Mucosa of rectum (tissue), 2 donors: ENCODE measurements around the gene FAT1.

Experiments used
- H3K27ac ChIP-seq, 2 donors: one replicate each; pipeline ENCODE4 v1.7.0; 2013; ENCODE audit warnings: inconsistent platforms in 2 of 2, low read depth in 2 of 2, low read length in 2 of 2
- H3K27me3 ChIP-seq, 2 donors: one replicate each; pipeline ENCODE4 v1.7.0; 2013; ENCODE audit warnings: low read length in 2 of 2; ENCODE audit not compliant: control insufficient read depth in 2 of 2, insufficient read depth in 2 of 2
- H3K36me3 ChIP-seq, 2 donors: one replicate each; pipeline ENCODE4 v1.7.0; 2013; ENCODE audit warnings: low read length in 2 of 2; ENCODE audit not compliant: control insufficient read depth in 2 of 2, insufficient read depth in 2 of 2
- H3K4me1 ChIP-seq, 2 donors: one replicate each; pipeline ENCODE4 v1.7.0; 2013; ENCODE audit warnings: low read length in 2 of 2, mild to moderate bottlenecking in 1 of 2; ENCODE audit not compliant: control insufficient read depth in 2 of 2, insufficient read depth in 2 of 2
- H3K4me3 ChIP-seq, 2 donors: one replicate each; pipeline ENCODE4 v1.7.0; 2013; ENCODE audit warnings: low read length in 2 of 2
- H3K9ac ChIP-seq, 2 donors: one replicate each; pipeline ENCODE4 v1.7.0; 2013; ENCODE audit warnings: low read length in 2 of 2, low read depth in 1 of 2, mild to moderate bottlenecking in 1 of 2
- H3K9me3 ChIP-seq, 2 donors: one replicate each; pipeline ENCODE4 v1.7.0; 2013; ENCODE audit warnings: low read length in 2 of 2; ENCODE audit not compliant: control insufficient read depth in 2 of 2
- donor health status: healthy.
- donor health status: Normal muscosa, but diverticular disease.

FAT1 gene

GRCh38 chr4:186647821-186648220, 75.8 kb downstream of the FAT1 start:
- no peak overlapping the region for H3K9ac ChIP-seq
- no peaks in the 10 kb centered on the region for H3K27me3 ChIP-seq
- H3K36me3 ChIP-seq = peaks cover 9 to 20% of the 10 kb centered on the region in 2 donors
- no peaks in the 10 kb centered on the region for H3K9me3 ChIP-seq
- no peaks in the 10 kb centered on the region for H3K4me1 ChIP-seq
- H3K27ac ChIP-seq = no peak overlapping the region
- no peak overlapping the region for H3K4me3 ChIP-seq

GRCh38 chr4:186644737-186645261, 78.9 kb downstream of the FAT1 start:
- no peaks in the 10 kb centered on the region for H3K9me3 ChIP-seq
- no peaks in the 10 kb centered on the region for H3K4me1 ChIP-seq
- peaks cover 9 to 22% of the 10 kb centered on the region in 2 donors for H3K36me3 ChIP-seq
- no peak overlapping the region for H3K9ac ChIP-seq
- no peak overlapping the region for H3K27ac ChIP-seq
- no peaks in the 10 kb centered on the region for H3K27me3 ChIP-seq
- H3K4me3 ChIP-seq = no peak overlapping the region

DNA sequence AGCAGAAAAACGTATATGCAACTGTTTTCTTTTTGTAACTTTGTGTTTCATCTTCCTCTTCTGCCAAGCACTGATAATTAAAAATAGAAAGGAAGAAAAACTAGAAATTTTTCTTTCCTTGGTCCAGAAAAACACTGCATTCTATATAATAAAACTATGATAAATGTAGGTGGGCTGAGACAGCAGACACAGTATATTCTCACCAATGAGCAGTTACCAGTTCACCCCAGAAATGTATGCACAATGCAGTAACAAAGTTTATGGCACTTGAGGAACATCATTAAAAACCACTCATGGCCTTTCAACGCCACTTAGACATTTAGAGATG, 79.4 kb downstream of the FAT1 start:
- no peak overlapping the region for H3K4me3 ChIP-seq
- no peak overlapping the region for H3K27ac ChIP-seq
- H3K9ac ChIP-seq = no peak overlapping the region
- no peaks in the 10 kb centered on the region for H3K27me3 ChIP-seq
- H3K36me3 ChIP-seq = peaks cover 6 to 23% of the 10 kb centered on the region in 2 donors
- H3K4me1 ChIP-seq = no peaks in the 10 kb centered on the region
- no peaks in the 10 kb centered on the region for H3K9me3 ChIP-seq

- H3K4me1 ChIP-seq = no peaks in the 10 kb centered on the region
- no peak overlapping the region for H3K27ac ChIP-seq
- no peak overlapping the region for H3K9ac ChIP-seq
- no peak overlapping the region for H3K4me3 ChIP-seq
- no peaks in the 10 kb centered on the region for H3K27me3 ChIP-seq
- peaks cover 6 to 18% of the 10 kb centered on the region in 2 donors for H3K36me3 ChIP-seq
- no peaks in the 10 kb centered on the region for H3K9me3 ChIP-seq
Observed at GRCh38 chr4:186643501-186644310, 80.0 kb downstream of the FAT1 start.

DNA sequence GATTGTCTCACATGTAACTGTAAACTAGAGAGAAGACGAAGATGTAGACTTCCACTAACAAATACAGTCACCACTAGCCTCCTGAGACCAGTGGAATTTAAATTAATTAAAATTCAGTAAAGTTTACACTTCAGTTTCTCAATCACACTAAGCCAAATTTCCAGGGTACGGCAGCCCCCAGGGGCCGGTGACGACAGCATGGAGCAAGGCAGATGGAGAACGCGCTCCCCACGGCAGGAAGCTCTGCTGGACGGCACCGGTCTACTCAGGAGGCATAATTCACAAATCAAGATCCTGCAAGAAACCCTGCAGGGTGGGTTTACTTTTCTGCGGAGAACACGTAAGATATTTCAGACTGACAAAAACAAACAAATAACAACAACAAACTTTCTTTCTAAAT, 80.7 kb downstream of the FAT1 start:
- H3K9ac ChIP-seq = no peak overlapping the region
- H3K27ac ChIP-seq = no peak overlapping the region
- no peaks in the 10 kb centered on the region for H3K27me3 ChIP-seq
- H3K4me1 ChIP-seq = no peaks in the 10 kb centered on the region
- H3K4me3 ChIP-seq = no peak overlapping the region
- H3K36me3 ChIP-seq = peaks cover 3 to 18% of the 10 kb centered on the region in 2 donors
- H3K9me3 ChIP-seq = no peaks in the 10 kb centered on the region

GRCh38 chr4:186642530-186642929, 81.1 kb downstream of the FAT1 start:
- H3K36me3 ChIP-seq = peaks cover 3 to 16% of the 10 kb centered on the region in 2 donors
- no peaks in the 10 kb centered on the region for H3K9me3 ChIP-seq
- H3K4me3 ChIP-seq = no peak overlapping the region
- H3K4me1 ChIP-seq = no peaks in the 10 kb centered on the region
- no peak overlapping the region for H3K27ac ChIP-seq
- no peak overlapping the region for H3K9ac ChIP-seq
- no peaks in the 10 kb centered on the region for H3K27me3 ChIP-seq

- Histone ChIP-seq H3K9me3 (no peaks in the 10 kb centered on the region), H3K36me3 (peaks cover 46 to 55% of the 10 kb centered on the region in 2 donors), H3K4me1 (no peaks in the 10 kb centered on the region), H3K4me3 (no peak overlapping the region), H3K27ac (no peak overlapping the region), H3K9ac (no peak overlapping the region), H3K27me3 (no peaks in the 10 kb centered on the region)
Observed at GRCh38 chr4:186634591-186635128, 89.0 kb downstream of the FAT1 start.

DNA sequence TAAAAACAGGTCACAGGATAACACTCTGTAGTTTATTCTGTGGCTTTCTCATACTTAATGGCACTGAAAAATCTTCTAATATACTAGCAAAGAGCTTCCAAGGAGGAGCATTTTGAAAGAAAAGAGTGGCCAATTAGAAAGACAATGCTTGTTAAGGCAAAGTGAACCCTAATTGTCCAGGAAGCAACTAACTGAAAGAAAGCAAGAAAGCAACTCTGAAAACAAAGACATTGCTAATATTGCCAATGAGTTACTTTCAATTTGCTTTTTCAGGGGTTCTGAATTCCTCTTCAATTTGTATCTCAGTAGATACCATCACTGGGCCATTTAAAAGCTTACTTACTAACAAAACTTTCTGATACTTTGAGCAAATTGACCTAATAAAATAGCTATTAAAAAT, 89.8 kb downstream of the FAT1 start:
- Histone ChIP-seq H3K9ac (no peak overlapping the region), H3K36me3 (peaks cover 46 to 61% of the 10 kb centered on the region in 2 donors), H3K4me1 (no peaks in the 10 kb centered on the region), H3K27ac (no peak overlapping the region), H3K27me3 (no peaks in the 10 kb centered on the region), H3K4me3 (no peak overlapping the region), H3K9me3 (no peaks in the 10 kb centered on the region)

GRCh38 chr4:186630128-186630527, 93.5 kb downstream of the FAT1 start:
- no peaks in the 10 kb centered on the region for H3K9me3 ChIP-seq
- no peak overlapping the region for H3K9ac ChIP-seq
- no peaks in the 10 kb centered on the region for H3K27me3 ChIP-seq
- H3K27ac ChIP-seq = no peak overlapping the region
- no peak overlapping the region for H3K4me3 ChIP-seq
- H3K36me3 ChIP-seq = peaks cover 52 to 63% of the 10 kb centered on the region in 2 donors
- no peaks in the 10 kb centered on the region for H3K4me1 ChIP-seq

DNA sequence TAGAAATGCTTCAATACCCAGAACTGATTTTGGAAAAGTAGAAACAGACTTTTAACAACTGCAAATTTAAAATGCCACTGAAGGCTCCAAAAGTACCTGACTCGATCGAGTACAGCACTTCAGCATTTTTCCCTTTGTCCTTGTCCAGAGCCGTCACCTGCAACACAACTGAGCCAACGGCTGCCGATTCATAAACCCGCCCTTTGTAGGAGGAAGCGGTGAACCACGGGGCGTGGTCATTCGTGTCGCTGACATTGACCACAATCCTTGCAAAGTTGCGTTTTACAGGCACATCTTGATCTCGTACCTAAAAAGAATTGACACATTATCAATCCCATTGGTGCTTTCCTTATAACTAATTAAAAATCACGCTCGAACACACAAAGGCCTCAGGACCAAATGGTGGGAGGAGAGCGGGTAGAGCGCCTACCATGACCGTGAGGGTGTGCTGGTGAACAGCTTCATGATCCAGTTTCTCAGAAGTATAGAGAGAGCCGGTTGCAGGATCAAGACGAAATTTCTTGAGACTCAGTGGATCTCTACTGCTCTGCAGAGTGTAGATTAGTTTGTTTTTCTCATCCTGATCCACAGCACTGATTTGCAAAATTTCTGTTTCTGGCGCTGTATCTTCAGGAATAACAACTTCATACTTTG, 95.5 kb downstream of the FAT1 start:
- peaks cover 52 to 66% of the 10 kb centered on the region in 2 donors for H3K36me3 ChIP-seq
- no peak overlapping the region for H3K27ac ChIP-seq
- no peak overlapping the region for H3K9ac ChIP-seq

More for the DNA sequence above, 95.5 kb downstream of the FAT1 start:
- no peaks in the 10 kb centered on the region for H3K9me3 ChIP-seq
- no peaks in the 10 kb centered on the region for H3K4me1 ChIP-seq
- no peaks in the 10 kb centered on the region for H3K27me3 ChIP-seq
- H3K4me3 ChIP-seq = no peak overlapping the region
